IMR-90 (cell line): Measurements from ENCODE around the gene CMTM6. TPM values are rescaled to one million over a fixed set of nuclear protein-coding genes. Genes with fewer than 3 reads are reported as not detected.

Source experiments
- ATAC-seq: fragments of 200-7000 bp; cut with Tn5 transposase; 2 replicates; pipeline ENCODE4 v1.9.1; 2020; ENCODE audit warnings: low read depth, mild to moderate bottlenecking, moderate library complexity
- BruUV-seq: library from RNA; stranded (reverse); fragments of 400-500 nt; replicated peaks from 2 replicates; lab custom pipeline; 2021; lab: Mats Ljungman, UMichigan
- CTCF ChIA-PET: fragments of 300-600 bp; formaldehyde crosslinking; extraction: SDS; loops from one replicate; lab custom pipeline; 2021; ENCODE audit warnings: antibody characterized with exemption; lab: Yijun Ruan, JAX
- POLR2A ChIA-PET: fragments of 300-600 bp; sonication (Branson Sonifier 250); formaldehyde crosslinking; loops from one replicate; lab custom pipeline; 2022; ENCODE audit warnings: antibody characterized with exemption; ENCODE audit not compliant: unreplicated experiment; lab: Charles Lee
- DNase-seq: peaks from one replicate; pipeline ENCODE4 v3.0.0; 2013
- H2AFZ ChIP-seq: replicated peaks from 2 replicates; pipeline ENCODE3; 2013; ENCODE audit warnings: low read length, mild to moderate bottlenecking; ENCODE audit not compliant: poor library complexity
- H2AK5ac ChIP-seq: 2 replicates; pipeline ENCODE4 v1.6.1; 2013; ENCODE audit warnings: low read depth, low read length, inconsistent platforms
- H2AK9ac ChIP-seq: replicated peaks from 2 replicates; pipeline ENCODE3; 2013; ENCODE audit warnings: mild to moderate bottlenecking, low read depth, low read length, moderate library complexity; ENCODE audit not compliant: poor library complexity
- H2BK120ac ChIP-seq: 2 replicates; pipeline ENCODE4 v1.6.1; 2013; ENCODE audit warnings: low read depth, low read length, inconsistent platforms
- H2BK15ac ChIP-seq: 3 replicates; pipeline ENCODE4 v1.6.1; 2013; ENCODE audit warnings: low read depth, low read length, inconsistent platforms
- H2BK20ac ChIP-seq: 2 replicates; pipeline ENCODE4 v1.6.1; 2013; ENCODE audit warnings: low read depth, mild to moderate bottlenecking, inconsistent platforms, low read length, moderate library complexity
- H2BK5ac ChIP-seq: 2 replicates; pipeline ENCODE4 v1.6.1; 2013; ENCODE audit warnings: mild to moderate bottlenecking, low read depth, low read length, inconsistent platforms; ENCODE audit not compliant: poor library complexity, severe bottlenecking
- H3K14ac ChIP-seq: replicated peaks from 2 replicates; pipeline ENCODE4 v1.6.1; 2013; ENCODE audit warnings: low read depth, low read length, inconsistent platforms
- H3K18ac ChIP-seq: 2 replicates; pipeline ENCODE4 v1.6.1; 2013; ENCODE audit warnings: low read depth, low read length, control low read depth
- H3K23ac ChIP-seq: 2 replicates; pipeline ENCODE4 v1.6.1; 2013; ENCODE audit warnings: low read depth, low read length, inconsistent platforms
- H3K27ac ChIP-seq: 2 replicates; pipeline ENCODE4 v1.5.1; 2013; ENCODE audit warnings: mild to moderate bottlenecking, control low read depth, low read length; ENCODE audit not compliant: insufficient read depth
- H3K27me3 ChIP-seq: 2 replicates; pipeline ENCODE4 v1.6.1; 2013; ENCODE audit warnings: low read length; ENCODE audit not compliant: control insufficient read depth, insufficient read depth
- H3K36me3 ChIP-seq: 2 replicates; pipeline ENCODE4 v1.6.1; 2013; ENCODE audit warnings: low read length, mixed read lengths; ENCODE audit not compliant: control insufficient read depth, insufficient read depth
- H3K4ac ChIP-seq: 2 replicates; pipeline ENCODE4 v1.6.1; 2013; ENCODE audit warnings: low read depth, low read length, inconsistent platforms
- H3K4me1 ChIP-seq: 2 replicates; pipeline ENCODE4 v1.6.1; 2013; ENCODE audit warnings: low read length, mixed read lengths; ENCODE audit not compliant: control insufficient read depth, insufficient read depth
- H3K4me2 ChIP-seq: 2 replicates; pipeline ENCODE4 v1.6.1; 2013; ENCODE audit warnings: low read depth, mild to moderate bottlenecking, control low read depth, low read length, moderate library complexity
- H3K4me3 ChIP-seq: 2 replicates; pipeline ENCODE4 v1.5.1; 2013; ENCODE audit warnings: low read depth, mild to moderate bottlenecking, control low read depth, low read length, moderate library complexity; ENCODE audit not compliant: insufficient read depth
- H3K56ac ChIP-seq: 2 replicates; pipeline ENCODE4 v1.6.1; 2013; ENCODE audit warnings: low read length, inconsistent platforms; ENCODE audit not compliant: insufficient read depth; ENCODE audit errors: extremely low read depth
- H3K79me1 ChIP-seq, 2 experiments: 2 replicates each; pipeline ENCODE4 v1.6.1; 2013; ENCODE audit warnings: low read length in 2 of 2, inconsistent platforms in 1 of 2, low read depth in 1 of 2
- H3K9ac ChIP-seq: 2 replicates; pipeline ENCODE4 v1.6.1; 2013; ENCODE audit warnings: low read depth, low read length, control low read depth
- H3K9me1 ChIP-seq: 2 replicates; pipeline ENCODE4 v1.6.1; 2013; ENCODE audit warnings: low read length, inconsistent platforms; ENCODE audit not compliant: insufficient read depth
- H3K9me3 ChIP-seq: 2 replicates; pipeline ENCODE4 v1.6.1; 2013; ENCODE audit warnings: low read length; ENCODE audit not compliant: control insufficient read depth, insufficient read depth
- H4K20me1 ChIP-seq: 2 replicates; pipeline ENCODE4 v1.6.1; 2013; ENCODE audit warnings: low read length, inconsistent platforms; ENCODE audit not compliant: insufficient read depth
- H4K5ac ChIP-seq: 2 replicates; pipeline ENCODE4 v1.6.1; 2013; ENCODE audit warnings: mild to moderate bottlenecking, low read depth, low read length, control low read depth
- H4K8ac ChIP-seq, 2 experiments: 2 replicates each; pipeline ENCODE4 v1.6.1; 2013; ENCODE audit warnings: low read depth in 2 of 2, low read length in 2 of 2, control low read depth in 1 of 2, inconsistent platforms in 1 of 2
- H4K91ac ChIP-seq: 2 replicates; pipeline ENCODE4 v1.6.1; 2013; ENCODE audit warnings: low read depth, low read length, inconsistent platforms; ENCODE audit not compliant: insufficient read depth
- CEBPB ChIP-seq: IDR thresholded peaks from 2 replicates; pipeline ENCODE4 v1.6.1; 2012; ENCODE audit warnings: low read depth, low read length, improper control_type of control experiment
- FOS ChIP-seq: fragments of 150-350 bp; IDR thresholded peaks from 2 replicates; pipeline ENCODE4 v1.6.1; 2016; ENCODE audit warnings: low read depth, low read length
- WGBS, 2 experiments: methylation state at CpG; one replicate each; pipeline versions ENCODE4 v1.1.5 to v1.1.7; 2013; ENCODE audit warnings: missing lambda C conversion rate in 2 of 2; ENCODE audit not compliant: insufficient read length in 1 of 2; ENCODE audit errors: extremely low coverage in 2 of 2; 5-methylcytosine and 5-hydroxymethylcytosine counted together
- dilution Hi-C: fragments of 300-500 bp; cut with HindIII; formaldehyde crosslinking; loops from one replicate; pipeline ENCODE4 v1.14.3; 2018; ENCODE audit warnings: low sequenced_read_pairs; ENCODE audit not compliant: unreplicated experiment
- in situ Hi-C: fragments of 300-500 bp; cut with MboI; formaldehyde crosslinking; loops from 3 replicates; pipeline ENCODE4 v1.14.3; 2019; ENCODE audit warnings: low sequenced_read_pairs, inconsistent platforms, mixed read lengths
- intact Hi-C: fragments of 100-400 bp; cut with micrococcal nuclease; formaldehyde crosslinking; loops from 2 replicates; pipeline ENCODE4 v1.10.0; 2022
- polyA plus RNA-seq, 3 experiments: library from polyadenylated mRNA; depleted of rRNA; stranded (reverse); fragments of >200 nt; gene quantifications; 2 replicates each; pipeline ENCODE4 v1.2.3, GENCODE V29; 2012; ENCODE audit warnings: low replicate concordance in 1 of 3
- total RNA-seq: library from RNA; depleted of rRNA; stranded (reverse); fragments of >200 nt; gene quantifications from 2 replicates; pipeline ENCODE4 v1.2.3, GENCODE V29; 2012

The CMTM6 gene
- total and polyA plus RNA-seq, 2 of the 4 experiments (the other 2 are of a cell fraction) = 29.4 to 36.6 TPM

GRCh38 chr3:32493437-32494414, 8.9 kb downstream of the CMTM6 start:
- CTCF ChIA-PET = interaction anchor here (1.7 kb wide), 1 partner anchor 8 kb away, joined by 5 read pairs; no protein-coding TSS in a partner anchor

More at GRCh38 chr3:32493437-32494414, 8.9 kb downstream of the CMTM6 start:
- H4K91ac ChIP-seq = no peak overlapping the region; the same call in 1 of the 2 replicates
- no peaks in the 10 kb centered on the region for H3K9me3 ChIP-seq
- H2BK5ac ChIP-seq = no peak overlapping the region
- intact Hi-C loops (loop anchor here (1.0 kb wide), 1 partner anchor 8 kb away; no protein-coding TSS in a partner anchor), in situ Hi-C loops (no loop called here), dilution Hi-C loops (no loop called here)
- DNase-seq (peak; percentile 40), ATAC-seq (peak; percentile 83)
- no peak overlapping the region for H4K8ac ChIP-seq
- no peak overlapping the region for H3K4me3 ChIP-seq
- no CpG with 5 or more reads among the region's 3 CpGs for WGBS, 2 experiments
- H3K18ac ChIP-seq = no peak overlapping the region
- peaks cover 15% of the 10 kb centered on the region for H3K9me1 ChIP-seq
- H3K14ac ChIP-seq = peak overlapping the region; percentile 38; the same call in 1 of the 2 replicates
- H3K36me3 ChIP-seq = 0 out of 2 replicates have a peak, but pooled peaks cover 3% of the 10 kb centered on the region
- no peak overlapping the region; the same call in 1 of the 2 replicates for H3K23ac ChIP-seq
- TF ChIP-seq CEBPB = 0 out of 2 replicates have a peak, but pooled peaks have one; percentile 12
- no peak for TF ChIP-seq FOS
- no peak overlapping the region for H2AK5ac ChIP-seq
- H4K5ac ChIP-seq = no peak overlapping the region
- H3K56ac ChIP-seq = no peak overlapping the region
- no peak overlapping the region for H3K9ac ChIP-seq
- H3K4ac ChIP-seq = no peak overlapping the region
- no peak overlapping the region for H2BK15ac ChIP-seq
- H3K4me2 ChIP-seq = peak overlapping the region; percentile 2; the same call in 1 of the 2 replicates
- H3K27ac ChIP-seq = no peak overlapping the region
- no peaks in the 10 kb centered on the region for H3K27me3 ChIP-seq
- no TSS peak for BruUV-seq
- H2BK20ac ChIP-seq = no peak overlapping the region
- no peak overlapping the region for H2AK9ac ChIP-seq
- peaks cover 33 to 52% of the 10 kb centered on the region in 2 experiments for H3K79me1 ChIP-seq
- peaks cover 9% of the 10 kb centered on the region for H3K4me1 ChIP-seq
- no peak overlapping the region for H2BK120ac ChIP-seq
- POLR2A ChIA-PET = no interaction called here
- no peak overlapping the region for H2AFZ ChIP-seq
- H4K20me1 ChIP-seq = peaks cover 30% of the 10 kb centered on the region
